SK-N-SH treated with all-trans-retinoic acid at 6 μM for 48 hours (cell line): Measurements from ENCODE around the gene TEX14.

Experiments used
- ATAC-seq: fragments of 200-7000 bp; cut with Tn5 transposase; 3 replicates; pipeline ENCODE4 v1.9.1; 2020; ENCODE audit warnings: mild to moderate bottlenecking, moderate library complexity
- ARNTL ChIP-seq: fragments of 450-650 bp; formaldehyde crosslinking; IDR thresholded peaks from 2 replicates; pipeline ENCODE4 v1.5.0; 2020; ENCODE audit warnings: low read depth, mild to moderate bottlenecking, moderate library complexity, borderline replicate concordance
- CSDC2 ChIP-seq: fragments of 250-450 bp; sonication (Bioruptor Pico); IDR thresholded peaks from 2 replicates; pipeline ENCODE4 v1.5.0; 2020; ENCODE audit warnings: mild to moderate bottlenecking, moderate library complexity
- ESRRG ChIP-seq: fragments of 250-450 bp; sonication (Bioruptor Pico); IDR thresholded peaks from 2 replicates; pipeline ENCODE4 v1.6.1; 2021; ENCODE audit warnings: mild to moderate bottlenecking
- ISL1 ChIP-seq: fragments of 250-450 bp; sonication (Bioruptor Pico); IDR thresholded peaks from 2 replicates; pipeline ENCODE4 v2.1.2; 2022; ENCODE audit warnings: mild to moderate bottlenecking, moderate library complexity
- PPARA ChIP-seq: fragments of 250-450 bp; sonication (Bioruptor Pico); IDR thresholded peaks from 2 replicates; pipeline ENCODE4 v1.5.0; 2020; ENCODE audit warnings: mild to moderate bottlenecking, borderline replicate concordance
- RARB ChIP-seq: fragments of 250-450 bp; sonication (Bioruptor Pico); IDR thresholded peaks from 2 replicates; pipeline ENCODE4 v1.8.0; 2021; ENCODE audit warnings: mild to moderate bottlenecking, moderate library complexity
- TOX ChIP-seq: fragments of 250-450 bp; sonication (Bioruptor Pico); IDR thresholded peaks from 2 replicates; pipeline ENCODE4 v1.8.0; 2021; ENCODE audit warnings: mild to moderate bottlenecking, moderate library complexity, borderline replicate concordance
- ZC3H10 ChIP-seq: fragments of 250-450 bp; sonication (Bioruptor Pico); IDR thresholded peaks from 2 replicates; pipeline ENCODE4 v1.5.1; 2021; ENCODE audit warnings: mild to moderate bottlenecking, moderate library complexity
- ZFP3 ChIP-seq: fragments of 250-450 bp; sonication (Bioruptor Pico); IDR thresholded peaks from 2 replicates; pipeline ENCODE4 v1.5.0; 2020; ENCODE audit warnings: mild to moderate bottlenecking, moderate library complexity
- ZNF565 ChIP-seq: fragments of 450-650 bp; formaldehyde crosslinking; conservative IDR thresholded peaks from 2 replicates; pipeline ENCODE4 v1.5.0; 2020; ENCODE audit warnings: low read depth, mild to moderate bottlenecking, moderate library complexity
- ZNF70 ChIP-seq: fragments of 450-650 bp; formaldehyde crosslinking; IDR thresholded peaks from 2 replicates; pipeline ENCODE4 v1.5.0; 2020; ENCODE audit warnings: mild to moderate bottlenecking, moderate library complexity
- TF ChIP-seq, protein P1 (sequence below): fragments of 250-450 bp; sonication (Bioruptor Pico); IDR thresholded peaks from 2 replicates; pipeline ENCODE4 v1.5.1; 2020; ENCODE audit warnings: low read depth, mild to moderate bottlenecking, moderate library complexity
- TF ChIP-seq, protein P2 (sequence below): fragments of 250-450 bp; sonication (Bioruptor Pico); IDR thresholded peaks from 2 replicates; pipeline ENCODE4 v1.8.0; 2020; ENCODE audit warnings: mild to moderate bottlenecking, moderate library complexity, borderline replicate concordance
- TF ChIP-seq, protein P3 (sequence below): fragments of 250-450 bp; sonication (Bioruptor Pico); IDR thresholded peaks from 2 replicates; pipeline ENCODE4 v1.5.1; 2021; ENCODE audit warnings: mild to moderate bottlenecking, moderate library complexity
- TF ChIP-seq, protein P4 (sequence below): fragments of 250-450 bp; sonication (Bioruptor Pico); IDR thresholded peaks from 2 replicates; pipeline ENCODE4 v1.8.0; 2021; ENCODE audit warnings: low read depth, mild to moderate bottlenecking, moderate library complexity, borderline replicate concordance
- TF ChIP-seq, protein P5 (sequence below): fragments of 250-450 bp; sonication (Bioruptor Pico); IDR thresholded peaks from 2 replicates; pipeline ENCODE4 v1.5.0; 2020; ENCODE audit warnings: mild to moderate bottlenecking, moderate library complexity

TEX14 gene

DNA sequence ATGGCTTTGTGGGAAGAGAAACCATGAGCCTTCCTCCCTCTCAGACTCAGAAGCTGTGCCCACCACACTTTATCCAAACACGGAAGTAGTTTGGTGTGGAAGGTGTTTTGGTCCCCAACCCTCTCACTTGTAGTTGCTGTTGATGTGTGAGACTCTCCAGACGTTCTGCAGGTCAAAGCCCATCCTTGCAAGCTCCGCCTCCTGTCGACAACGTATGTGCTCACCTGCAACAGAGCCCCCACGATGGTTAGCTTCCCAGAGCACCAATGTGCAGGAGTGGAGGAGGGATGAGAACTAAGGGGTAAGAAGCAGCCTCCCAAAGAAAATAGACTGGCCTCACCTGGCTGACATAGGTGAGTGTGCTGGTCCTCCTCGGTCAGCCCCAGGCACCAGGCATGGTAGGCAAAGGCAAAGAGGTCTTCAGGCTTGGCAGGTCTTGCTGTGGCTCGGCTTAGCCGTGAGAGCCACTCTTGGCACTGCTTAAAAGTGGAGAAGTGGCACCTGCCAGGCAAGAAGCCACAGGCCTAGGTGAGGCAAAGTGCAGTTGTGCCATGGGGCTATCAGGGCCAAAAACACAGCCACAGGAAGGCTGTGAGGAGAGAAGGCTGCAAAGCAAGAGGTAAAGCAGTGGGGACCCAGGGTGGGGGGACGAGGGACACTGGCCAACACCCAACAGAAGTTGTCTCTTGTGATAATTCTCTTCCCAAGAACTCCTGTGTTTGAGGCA, 183.3 kb downstream of the TEX14 start (continued):
- TF ChIP-seq, protein P1, sequence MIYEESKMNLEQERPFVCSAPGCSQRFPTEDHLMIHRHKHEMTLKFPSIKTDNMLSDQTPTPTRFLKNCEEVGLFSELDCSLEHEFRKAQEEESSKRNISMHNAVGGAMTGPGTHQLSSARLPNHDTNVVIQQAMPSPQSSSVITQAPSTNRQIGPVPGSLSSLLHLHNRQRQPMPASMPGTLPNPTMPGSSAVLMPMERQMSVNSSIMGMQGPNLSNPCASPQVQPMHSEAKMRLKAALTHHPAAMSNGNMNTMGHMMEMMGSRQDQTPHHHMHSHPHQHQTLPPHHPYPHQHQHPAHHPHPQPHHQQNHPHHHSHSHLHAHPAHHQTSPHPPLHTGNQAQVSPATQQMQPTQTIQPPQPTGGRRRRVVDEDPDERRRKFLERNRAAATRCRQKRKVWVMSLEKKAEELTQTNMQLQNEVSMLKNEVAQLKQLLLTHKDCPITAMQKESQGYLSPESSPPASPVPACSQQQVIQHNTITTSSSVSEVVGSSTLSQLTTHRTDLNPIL = no peak
- no peak for TF ChIP-seq ZFP3
- no peak for TF ChIP-seq ISL1 (CRISPR knock-in tag)
- no peak for TF ChIP-seq ESRRG (CRISPR knock-in tag)
- TF ChIP-seq, protein P2, sequence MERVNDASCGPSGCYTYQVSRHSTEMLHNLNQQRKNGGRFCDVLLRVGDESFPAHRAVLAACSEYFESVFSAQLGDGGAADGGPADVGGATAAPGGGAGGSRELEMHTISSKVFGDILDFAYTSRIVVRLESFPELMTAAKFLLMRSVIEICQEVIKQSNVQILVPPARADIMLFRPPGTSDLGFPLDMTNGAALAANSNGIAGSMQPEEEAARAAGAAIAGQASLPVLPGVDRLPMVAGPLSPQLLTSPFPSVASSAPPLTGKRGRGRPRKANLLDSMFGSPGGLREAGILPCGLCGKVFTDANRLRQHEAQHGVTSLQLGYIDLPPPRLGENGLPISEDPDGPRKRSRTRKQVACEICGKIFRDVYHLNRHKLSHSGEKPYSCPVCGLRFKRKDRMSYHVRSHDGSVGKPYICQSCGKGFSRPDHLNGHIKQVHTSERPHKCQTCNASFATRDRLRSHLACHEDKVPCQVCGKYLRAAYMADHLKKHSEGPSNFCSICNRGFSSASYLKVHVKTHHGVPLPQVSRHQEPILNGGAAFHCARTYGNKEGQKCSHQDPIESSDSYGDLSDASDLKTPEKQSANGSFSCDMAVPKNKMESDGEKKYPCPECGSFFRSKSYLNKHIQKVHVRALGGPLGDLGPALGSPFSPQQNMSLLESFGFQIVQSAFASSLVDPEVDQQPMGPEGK = no peak
- no peak for TF ChIP-seq TOX (CRISPR knock-in tag)
- TF ChIP-seq, all 23 proteins: peak for 0

DNA sequence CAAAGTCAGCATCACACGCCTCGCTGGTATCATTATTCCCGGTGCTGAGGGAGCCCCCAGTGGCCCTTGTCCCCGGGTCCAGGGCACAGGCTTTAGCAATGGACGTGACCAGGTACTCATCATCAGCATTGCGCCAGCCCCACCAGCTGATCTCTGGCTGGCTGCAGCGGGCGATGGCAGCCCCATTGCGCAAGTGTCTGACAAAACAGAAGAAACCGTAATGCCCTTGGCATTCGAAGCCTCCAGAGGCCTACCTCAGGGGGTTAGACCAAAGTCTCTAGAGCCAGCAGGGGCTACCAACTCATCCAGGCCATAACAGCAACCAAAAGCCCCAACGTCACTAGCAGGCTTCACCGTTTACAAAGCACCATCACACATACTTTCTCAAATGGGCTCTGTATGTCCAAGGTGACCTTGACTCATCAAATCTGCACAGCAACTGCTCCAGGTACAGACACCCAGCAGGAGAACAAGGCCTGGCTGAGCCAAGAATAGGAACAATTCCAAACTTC, 184.7 kb downstream of the TEX14 start:
- ATAC-seq = no peak

More for the DNA sequence above, 184.7 kb downstream of the TEX14 start:
- TF ChIP-seq ZC3H10 (CRISPR knock-in tag) = no peak
- TF ChIP-seq ZNF565 = no peak
- TF ChIP-seq ARNTL (CRISPR knock-in tag) = no peak
- TF ChIP-seq, protein P3, sequence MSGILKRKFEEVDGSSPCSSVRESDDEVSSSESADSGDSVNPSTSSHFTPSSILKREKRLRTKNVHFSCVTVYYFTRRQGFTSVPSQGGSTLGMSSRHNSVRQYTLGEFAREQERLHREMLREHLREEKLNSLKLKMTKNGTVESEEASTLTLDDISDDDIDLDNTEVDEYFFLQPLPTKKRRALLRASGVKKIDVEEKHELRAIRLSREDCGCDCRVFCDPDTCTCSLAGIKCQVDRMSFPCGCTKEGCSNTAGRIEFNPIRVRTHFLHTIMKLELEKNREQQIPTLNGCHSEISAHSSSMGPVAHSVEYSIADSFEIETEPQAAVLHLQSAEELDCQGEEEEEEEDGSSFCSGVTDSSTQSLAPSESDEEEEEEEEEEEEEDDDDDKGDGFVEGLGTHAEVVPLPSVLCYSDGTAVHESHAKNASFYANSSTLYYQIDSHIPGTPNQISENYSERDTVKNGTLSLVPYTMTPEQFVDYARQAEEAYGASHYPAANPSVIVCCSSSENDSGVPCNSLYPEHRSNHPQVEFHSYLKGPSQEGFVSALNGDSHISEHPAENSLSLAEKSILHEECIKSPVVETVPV (CRISPR knock-in tag) = no peak
- no peak for TF ChIP-seq RARB
- TF ChIP-seq ZNF70 (CRISPR knock-in tag) = no peak
- TF ChIP-seq, protein P4, sequence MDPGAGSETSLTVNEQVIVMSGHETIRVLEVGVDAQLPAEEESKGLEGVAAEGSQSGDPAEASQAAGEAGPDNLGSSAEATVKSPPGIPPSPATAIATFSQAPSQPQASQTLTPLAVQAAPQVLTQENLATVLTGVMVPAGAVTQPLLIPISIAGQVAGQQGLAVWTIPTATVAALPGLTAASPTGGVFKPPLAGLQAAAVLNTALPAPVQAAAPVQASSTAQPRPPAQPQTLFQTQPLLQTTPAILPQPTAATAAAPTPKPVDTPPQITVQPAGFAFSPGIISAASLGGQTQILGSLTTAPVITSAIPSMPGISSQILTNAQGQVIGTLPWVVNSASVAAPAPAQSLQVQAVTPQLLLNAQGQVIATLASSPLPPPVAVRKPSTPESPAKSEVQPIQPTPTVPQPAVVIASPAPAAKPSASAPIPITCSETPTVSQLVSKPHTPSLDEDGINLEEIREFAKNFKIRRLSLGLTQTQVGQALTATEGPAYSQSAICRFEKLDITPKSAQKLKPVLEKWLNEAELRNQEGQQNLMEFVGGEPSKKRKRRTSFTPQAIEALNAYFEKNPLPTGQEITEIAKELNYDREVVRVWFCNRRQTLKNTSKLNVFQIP (CRISPR knock-in tag) = no peak
- TF ChIP-seq, protein P5, sequence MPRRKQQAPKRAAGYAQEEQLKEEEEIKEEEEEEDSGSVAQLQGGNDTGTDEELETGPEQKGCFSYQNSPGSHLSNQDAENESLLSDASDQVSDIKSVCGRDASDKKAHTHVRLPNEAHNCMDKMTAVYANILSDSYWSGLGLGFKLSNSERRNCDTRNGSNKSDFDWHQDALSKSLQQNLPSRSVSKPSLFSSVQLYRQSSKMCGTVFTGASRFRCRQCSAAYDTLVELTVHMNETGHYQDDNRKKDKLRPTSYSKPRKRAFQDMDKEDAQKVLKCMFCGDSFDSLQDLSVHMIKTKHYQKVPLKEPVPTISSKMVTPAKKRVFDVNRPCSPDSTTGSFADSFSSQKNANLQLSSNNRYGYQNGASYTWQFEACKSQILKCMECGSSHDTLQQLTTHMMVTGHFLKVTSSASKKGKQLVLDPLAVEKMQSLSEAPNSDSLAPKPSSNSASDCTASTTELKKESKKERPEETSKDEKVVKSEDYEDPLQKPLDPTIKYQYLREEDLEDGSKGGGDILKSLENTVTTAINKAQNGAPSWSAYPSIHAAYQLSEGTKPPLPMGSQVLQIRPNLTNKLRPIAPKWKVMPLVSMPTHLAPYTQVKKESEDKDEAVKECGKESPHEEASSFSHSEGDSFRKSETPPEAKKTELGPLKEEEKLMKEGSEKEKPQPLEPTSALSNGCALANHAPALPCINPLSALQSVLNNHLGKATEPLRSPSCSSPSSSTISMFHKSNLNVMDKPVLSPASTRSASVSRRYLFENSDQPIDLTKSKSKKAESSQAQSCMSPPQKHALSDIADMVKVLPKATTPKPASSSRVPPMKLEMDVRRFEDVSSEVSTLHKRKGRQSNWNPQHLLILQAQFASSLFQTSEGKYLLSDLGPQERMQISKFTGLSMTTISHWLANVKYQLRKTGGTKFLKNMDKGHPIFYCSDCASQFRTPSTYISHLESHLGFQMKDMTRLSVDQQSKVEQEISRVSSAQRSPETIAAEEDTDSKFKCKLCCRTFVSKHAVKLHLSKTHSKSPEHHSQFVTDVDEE (CRISPR knock-in tag) = no peak
- no peak for TF ChIP-seq PPARA (CRISPR knock-in tag)
- TF ChIP-seq CSDC2 (CRISPR knock-in tag) = no peak
- TF ChIP-seq ISL1 (CRISPR knock-in tag) = no peak
